ENCODE results near the gene DOK7. TPM values are rescaled to one million over a fixed set of nuclear protein-coding genes. Genes with fewer than 3 reads are reported as not detected.

The DOK7 gene
- total and polyA plus RNA-seq, 2 experiments from 2014 or later = 0.23 to 1.8 TPM

- H3K27me3 ChIP-seq = peaks cover 9% of the 10 kb centered on the region
- no peaks in the 10 kb centered on the region for H3K36me3 ChIP-seq (replicated peaks; ENCODE audit: insufficient read depth, low read depth)
- no peaks in the 10 kb centered on the region for H3K4me1 ChIP-seq (ENCODE audit: insufficient read depth)
- no peak for DNase-seq (ENCODE audit: low spot score)
- 90% methylated on average over 21 of the region's 21 CpGs for WGBS (ENCODE audit: low lambda C conversion rate, missing lambda C conversion rate)
- no peak overlapping the region for H3K27ac ChIP-seq
- no peaks in the 10 kb centered on the region for H3K79me2 ChIP-seq
- H3K4me2 ChIP-seq = no peak overlapping the region
- no peak overlapping the region for H2AFZ ChIP-seq
- TF ChIP-seq EZH2 (IDR thresholded peaks at IDR 0.05; ENCODE audit: borderline replicate concordance) (no peak), CTCF (IDR thresholded peaks at IDR 0.05; ENCODE audit: poor library complexity) (no peak), EZH2phosphoT487 (IDR thresholded peaks at IDR 0.05; ENCODE audit: low read depth, severe bottlenecking, unreplicated experiment) (no peak)
- no peaks in the 10 kb centered on the region for H4K20me1 ChIP-seq (ENCODE audit: insufficient read depth, poor library complexity, severe bottlenecking)
- no peaks in the 10 kb centered on the region for H3K9me3 ChIP-seq (ENCODE audit: low read depth)
- H3K4me3 ChIP-seq = no peak overlapping the region
- H3K9me2 ChIP-seq (replicated peaks; ENCODE audit: insufficient read depth) = no peaks in the 10 kb centered on the region
Observed at GRCh38 chr4:3464911-3465697, 2.0 kb downstream of the DOK7 start.

- peaks cover 11% of the 10 kb centered on the region for H3K27me3 ChIP-seq
- H3K27ac ChIP-seq = no peak overlapping the region
- DNase-seq (ENCODE audit: low spot score) = no peak
- H3K9me3 ChIP-seq (ENCODE audit: low read depth) = no peaks in the 10 kb centered on the region
- H3K79me2 ChIP-seq = no peaks in the 10 kb centered on the region
- no peak overlapping the region for H2AFZ ChIP-seq
- H3K9me2 ChIP-seq (replicated peaks; ENCODE audit: insufficient read depth) = no peaks in the 10 kb centered on the region
- H4K20me1 ChIP-seq (ENCODE audit: insufficient read depth, poor library complexity, severe bottlenecking) = no peaks in the 10 kb centered on the region
- no peaks in the 10 kb centered on the region for H3K4me1 ChIP-seq (ENCODE audit: insufficient read depth)
- no peaks in the 10 kb centered on the region for H3K36me3 ChIP-seq (replicated peaks; ENCODE audit: insufficient read depth, low read depth)
- TF ChIP-seq EZH2phosphoT487 (IDR thresholded peaks at IDR 0.05; ENCODE audit: low read depth, severe bottlenecking, unreplicated experiment) (no peak), EZH2 (IDR thresholded peaks at IDR 0.05; ENCODE audit: borderline replicate concordance) (no peak), CTCF (IDR thresholded peaks at IDR 0.05; ENCODE audit: poor library complexity) (no peak)
- 85% methylated on average over 39 of the region's 41 CpGs for WGBS (ENCODE audit: low lambda C conversion rate, missing lambda C conversion rate)
- no peak overlapping the region for H3K4me2 ChIP-seq
- no peak overlapping the region for H3K4me3 ChIP-seq
Observed at GRCh38 chr4:3465698-3466671, 2.9 kb downstream of the DOK7 start.

GRCh38 chr4:3466691-3467600 is 3.8 kb downstream of the DOK7 start:
- no peaks in the 10 kb centered on the region for H3K4me1 ChIP-seq (ENCODE audit: insufficient read depth)

More at GRCh38 chr4:3466691-3467600, 3.8 kb downstream of the DOK7 start:
- no peak overlapping the region for H3K4me3 ChIP-seq
- H3K4me2 ChIP-seq = no peak overlapping the region
- H3K9me3 ChIP-seq (ENCODE audit: low read depth) = no peaks in the 10 kb centered on the region
- H3K79me2 ChIP-seq = no peaks in the 10 kb centered on the region
- H3K27me3 ChIP-seq = peaks cover 11% of the 10 kb centered on the region
- no peak for TF ChIP-seq EZH2 (IDR thresholded peaks at IDR 0.05; ENCODE audit: borderline replicate concordance)
- TF ChIP-seq CTCF (IDR thresholded peaks at IDR 0.05; ENCODE audit: poor library complexity) = no peak
- no peak for TF ChIP-seq EZH2phosphoT487 (IDR thresholded peaks at IDR 0.05; ENCODE audit: low read depth, severe bottlenecking, unreplicated experiment)
- H2AFZ ChIP-seq = no peak overlapping the region
- no peaks in the 10 kb centered on the region for H4K20me1 ChIP-seq (ENCODE audit: insufficient read depth, poor library complexity, severe bottlenecking)
- DNase-seq (ENCODE audit: low spot score) = no peak
- no peaks in the 10 kb centered on the region for H3K36me3 ChIP-seq (replicated peaks; ENCODE audit: insufficient read depth, low read depth)
- H3K9me2 ChIP-seq (replicated peaks; ENCODE audit: insufficient read depth) = no peaks in the 10 kb centered on the region
- H3K27ac ChIP-seq = no peak overlapping the region
- 88% methylated on average over 32 of the region's 40 CpGs for WGBS (ENCODE audit: low lambda C conversion rate, missing lambda C conversion rate)

Measured in hepatocyte (in vitro differentiated cells).